Stimulated activated CD4-positive, alpha-beta T cell treated with anti-CD3 and anti-CD28 coated beads, Interleukin-4, amount 100 ng/mL, for 4 hours (primary cell): ENCODE measurements around the gene MECP2.

ENCODE experiments used
- DNase-seq, 2 experiments: peaks; one replicate each; pipeline ENCODE4 v3.0.0-alpha.2; 2020

MECP2 gene

GRCh38 chrX:154030715-154031305 lies 66.7 kb downstream of the MECP2 start:
- no peak for DNase-seq

- no peak for DNase-seq
Measured at GRCh38 chrX:154030266-154030665, 67.3 kb downstream of the MECP2 start.

- no peak for DNase-seq
Measured at GRCh38 chrX:154029439-154029838, 68.1 kb downstream of the MECP2 start.

GRCh38 chrX:154028502-154029184 lies 68.9 kb downstream of the MECP2 start:
- DNase-seq = no peak

- no peak for DNase-seq
Measured at GRCh38 chrX:154027986-154028385, 69.5 kb downstream of the MECP2 start.

- no peak for DNase-seq
Measured at GRCh38 chrX:154027022-154027402, 70.5 kb downstream of the MECP2 start.

- DNase-seq = no peak
Measured at GRCh38 chrX:154026136-154027021, 71.1 kb downstream of the MECP2 start.

- no peak for DNase-seq
Measured at GRCh38 chrX:154025230-154025629, 72.3 kb downstream of the MECP2 start.

GRCh38 chrX:154024271-154024670 lies 73.2 kb downstream of the MECP2 start:
- no peak for DNase-seq

GRCh38 chrX:154023276-154024000 lies 74.1 kb downstream of the MECP2 start:
- DNase-seq = no peak

- DNase-seq = no peak
Measured at GRCh38 chrX:154022108-154022507, 75.4 kb downstream of the MECP2 start.

GRCh38 chrX:154021131-154021611 lies 76.3 kb downstream of the MECP2 start:
- no peak for DNase-seq

- DNase-seq = no peak
Measured at GRCh38 chrX:154020536-154021115, 76.9 kb downstream of the MECP2 start.

- DNase-seq = peak; percentile 48 to 60
Measured at GRCh38 chrX:154019633-154020528, 77.6 kb downstream of the MECP2 start, which contains the start of gene IRAK1. TSS of gene IRAK1 (minus strand) at chrX:154019902. CDS start at chrX:154019812, 90 bp downstream.

- DNase-seq = no peak
Measured at GRCh38 chrX:154019061-154019621, 78.4 kb downstream of the MECP2 start.

GRCh38 chrX:154018518-154019060 lies 78.9 kb downstream of the MECP2 start:
- DNase-seq = no peak

GRCh38 chrX:154017766-154018517 lies 79.6 kb downstream of the MECP2 start:
- DNase-seq = no peak

GRCh38 chrX:154016366-154017076 lies 81.0 kb downstream of the MECP2 start:
- DNase-seq = no peak

- DNase-seq = no peak
Measured at GRCh38 chrX:154015581-154016264, 81.8 kb downstream of the MECP2 start.
